Activated CD4-positive, CD25-positive, alpha-beta regulatory T cell treated with anti-CD3 and anti-CD28 coated beads, Interleukin-2, amount 50 U/mL, for 24 hours (primary cell): Measurements from ENCODE around the gene RBFOX2.

Source experiments
- ATAC-seq, 2 donors: fragments of 150-1000 bp; cut with Tn5 transposase; one replicate each; pipeline ENCODE4 v1.10.0; 2021; ENCODE audit warnings: mild to moderate bottlenecking in 1 of 2, moderate library complexity in 1 of 2

Gene RBFOX2

GRCh38 chr22:35923026-35923425, 105.6 kb downstream of the RBFOX2 start:
- ATAC-seq = no peak

GRCh38 chr22:35921777-35922176, 106.8 kb downstream of the RBFOX2 start:
- ATAC-seq = peak; percentile 55 to 56

GRCh38 chr22:35921044-35921443, 107.6 kb downstream of the RBFOX2 start:
- no peak for ATAC-seq

GRCh38 chr22:35919002-35919542, 109.6 kb downstream of the RBFOX2 start:
- no peak for ATAC-seq

- ATAC-seq = no peak
Measured at GRCh38 chr22:35918456-35918855, 110.2 kb downstream of the RBFOX2 start.

- ATAC-seq = no peak
Measured at GRCh38 chr22:35917651-35918050, 111.0 kb downstream of the RBFOX2 start.

GRCh38 chr22:35915477-35916013, 113.1 kb downstream of the RBFOX2 start:
- no peak for ATAC-seq

GRCh38 chr22:35914665-35915476, 113.8 kb downstream of the RBFOX2 start:
- no peak for ATAC-seq

- ATAC-seq = no peak
Measured at GRCh38 chr22:35914357-35914664, 114.3 kb downstream of the RBFOX2 start.

- ATAC-seq = no peak
Measured at GRCh38 chr22:35913925-35914324, 114.7 kb downstream of the RBFOX2 start.

- no peak for ATAC-seq
Measured at GRCh38 chr22:35912658-35913057, 116.0 kb downstream of the RBFOX2 start.

- ATAC-seq = no peak
Measured at GRCh38 chr22:35911877-35912276, 116.7 kb downstream of the RBFOX2 start.

GRCh38 chr22:35910926-35911325, 117.7 kb downstream of the RBFOX2 start:
- no peak for ATAC-seq

GRCh38 chr22:35910003-35910769, 118.4 kb downstream of the RBFOX2 start:
- ATAC-seq = no peak

GRCh38 chr22:35905894-35906293, 122.7 kb downstream of the RBFOX2 start:
- ATAC-seq = no peak

- no peak for ATAC-seq
Measured at GRCh38 chr22:35904752-35905151, 123.9 kb downstream of the RBFOX2 start.

GRCh38 chr22:35904336-35904692, 124.3 kb downstream of the RBFOX2 start:
- no peak for ATAC-seq

- ATAC-seq = no peak
Measured at GRCh38 chr22:35903571-35904335, 124.9 kb downstream of the RBFOX2 start.

GRCh38 chr22:35900483-35901168, 128.0 kb downstream of the RBFOX2 start:
- peak; percentile 25 to 48 for ATAC-seq

- ATAC-seq = no peak
Measured at GRCh38 chr22:35899736-35900135, 128.9 kb downstream of the RBFOX2 start.

GRCh38 chr22:35896111-35896705, 132.4 kb downstream of the RBFOX2 start:
- ATAC-seq = no peak
